Activated T-cell treated with anti-CD3 and anti-CD28 coated beads for 4 hours (primary cell): ENCODE data around the gene RAD9A.
"Not testable (repeated sequence)": the region's sequence is repeated elsewhere in the genome, so short reads cannot be mapped to it uniquely, and the experiment has no call there.

Experiments used
- DNase-seq: peaks from one replicate; pipeline ENCODE4 v3.0.0-alpha.2; 2020

Gene RAD9A

GRCh38 chr11:67397986-67398660 is 6.3 kb downstream of the RAD9A start:
- DNase-seq: no peak

GRCh38 chr11:67398661-67399563 is 7.1 kb downstream of the RAD9A start:
- DNase-seq: no peak

GRCh38 chr11:67400251-67400941 is 8.6 kb downstream of the RAD9A start:
- no peak for DNase-seq

- no peak for DNase-seq
Observed at GRCh38 chr11:67400942-67401494, 9.2 kb downstream of the RAD9A start.

- DNase-seq: peak; percentile 92
Observed at GRCh38 chr11:67401495-67402191, 9.9 kb downstream of the RAD9A start, which contains the start of gene PPP1CA. TSS of gene PPP1CA (minus strand) at chr11:67401858. CDS start at chr11:67401782, 76 bp downstream.

- not testable (repeated sequence) for DNase-seq
Observed at GRCh38 chr11:67402192-67402839, 10.5 kb downstream of the RAD9A start.

- not testable (repeated sequence) for DNase-seq
Observed at GRCh38 chr11:67403085-67403484, 11.3 kb downstream of the RAD9A start.

GRCh38 chr11:67404515-67405195 is 12.9 kb downstream of the RAD9A start:
- DNase-seq: no peak

- DNase-seq: no peak
Observed at GRCh38 chr11:67405196-67405567, 13.4 kb downstream of the RAD9A start.

GRCh38 chr11:67405688-67406339 is 14.0 kb downstream of the RAD9A start:
- DNase-seq: no peak

- DNase-seq: no peak
Observed at GRCh38 chr11:67406420-67406968, 14.7 kb downstream of the RAD9A start.

- DNase-seq: no peak
Observed at GRCh38 chr11:67406969-67407687, 15.3 kb downstream of the RAD9A start.

GRCh38 chr11:67407688-67408163 is 15.9 kb downstream of the RAD9A start:
- DNase-seq: no peak

- no peak for DNase-seq
Observed at GRCh38 chr11:67408437-67409200, 16.8 kb downstream of the RAD9A start.

- no peak for DNase-seq
Observed at GRCh38 chr11:67409261-67409666, 17.5 kb downstream of the RAD9A start.

GRCh38 chr11:67409781-67410368 is 18.1 kb downstream of the RAD9A start:
- no peak for DNase-seq

GRCh38 chr11:67410369-67410831 is 18.6 kb downstream of the RAD9A start:
- DNase-seq: no peak
